NT2/D1 (cell line): ENCODE data around the gene HINFP.

Source experiments
- SUZ12 ChIP-seq: IDR thresholded peaks from 2 replicates; pipeline ENCODE4 v1.6.1; 2011; ENCODE audit not compliant: insufficient read length, insufficient read depth; ENCODE audit errors: extremely low read depth
- YY1 ChIP-seq: IDR thresholded peaks from 2 replicates; pipeline ENCODE4 v1.6.1; 2011; ENCODE audit not compliant: insufficient read length, insufficient read depth
- ZNF274 ChIP-seq: IDR thresholded peaks from 2 replicates; pipeline ENCODE4 v1.6.1; 2011; ENCODE audit warnings: mild to moderate bottlenecking, low read depth, low read length

- no peak for TF ChIP-seq YY1
- no peak for TF ChIP-seq ZNF274
- TF ChIP-seq SUZ12, result no peak
Measured at GRCh38 chr11:119154178-119154577, 32.8 kb downstream of the HINFP start.
